GM23338 (cell line): ENCODE measurements around the gene CBFA2T2. TPM values are rescaled to one million over a fixed set of nuclear protein-coding genes. Genes with fewer than 3 reads are reported as not detected.

ENCODE experiments used
- ATAC-seq: fragments of 200-7000 bp; cut with Tn5 transposase; 3 replicates; pipeline ENCODE4 v1.9.1; 2020
- DNase-seq: peaks from one replicate; pipeline ENCODE4 v3.0.0-alpha.2; 2015; ENCODE audit warnings: low spot score
- H2AFZ ChIP-seq: fragments of 200-600 bp; sonication (generic); 2 replicates; pipeline ENCODE4 v1.8.0; 2016; ENCODE audit warnings: antibody characterized with exemption, mild to moderate bottlenecking, moderate library complexity
- H3F3A ChIP-seq: fragments of 200-600 bp; sonication (generic); replicated peaks from 2 replicates; pipeline ENCODE4 v1.8.0; 2017; ENCODE audit warnings: antibody characterized with exemption, mixed run types, low read depth
- H3K27ac ChIP-seq: fragments of 200-600 bp; sonication (generic); 2 replicates; pipeline ENCODE4 v1.6.1; 2016; ENCODE audit warnings: low read depth
- H3K27me3 ChIP-seq: fragments of 200-600 bp; sonication (generic); 2 replicates; pipeline ENCODE4 v1.8.0; 2016; ENCODE audit warnings: mild to moderate bottlenecking, mixed run types, moderate library complexity; ENCODE audit not compliant: insufficient read depth
- H3K36me3 ChIP-seq: fragments of 200-600 bp; sonication (generic); 2 replicates; pipeline ENCODE4 v1.8.0; 2016; ENCODE audit warnings: mild to moderate bottlenecking; ENCODE audit not compliant: insufficient read depth
- H3K4me1 ChIP-seq: fragments of 200-600 bp; sonication (generic); 2 replicates; pipeline ENCODE4 v1.8.0; 2016; ENCODE audit warnings: mild to moderate bottlenecking, moderate library complexity; ENCODE audit not compliant: insufficient read depth
- H3K4me2 ChIP-seq: fragments of 200-600 bp; sonication (generic); 2 replicates; pipeline ENCODE4 v1.7.1; 2017; ENCODE audit warnings: mixed run types
- H3K4me3 ChIP-seq: fragments of 200-600 bp; sonication (generic); 2 replicates; pipeline ENCODE4 v1.6.1; 2016; ENCODE audit warnings: mixed run types
- H3K79me2 ChIP-seq: fragments of 200-600 bp; sonication (generic); replicated peaks from 2 replicates; pipeline ENCODE4 v1.8.0; 2017; ENCODE audit warnings: mild to moderate bottlenecking; ENCODE audit not compliant: insufficient read depth
- H3K9me2 ChIP-seq: fragments of 200-600 bp; sonication (generic); 2 replicates; pipeline ENCODE4 v1.8.0; 2017; ENCODE audit not compliant: insufficient read depth
- H4K20me1 ChIP-seq: fragments of 200-600 bp; sonication (generic); replicated peaks from 2 replicates; pipeline ENCODE4 v1.8.0; 2017; ENCODE audit warnings: mild to moderate bottlenecking; ENCODE audit not compliant: insufficient read depth
- H3K27ac Mint-ChIP-seq: 2 replicates; pipeline ENCODE4 v1.8.0; 2020; ENCODE audit warnings: inconsistent platforms, mild to moderate bottlenecking, moderate library complexity, mixed read lengths
- H3K27me3 Mint-ChIP-seq: 3 replicates; pipeline ENCODE4 v1.8.0; 2022; ENCODE audit warnings: low read depth, mild to moderate bottlenecking, moderate library complexity, mixed read lengths, inconsistent platforms; ENCODE audit not compliant: insufficient read depth, poor library complexity
- H3K36me3 Mint-ChIP-seq: 3 replicates; pipeline ENCODE4 v1.8.0; 2021; ENCODE audit warnings: low read depth, mild to moderate bottlenecking, inconsistent platforms, moderate library complexity, mixed read lengths
- H3K4me1 Mint-ChIP-seq: 3 replicates; pipeline ENCODE4 v1.8.0; 2020; ENCODE audit warnings: mild to moderate bottlenecking, inconsistent platforms, mixed read lengths
- H3K4me3 Mint-ChIP-seq: 3 replicates; pipeline ENCODE4 v1.8.0; 2021; ENCODE audit warnings: moderate library complexity, mild to moderate bottlenecking, inconsistent platforms, mixed read lengths
- H3K9me3 Mint-ChIP-seq: 3 replicates; pipeline ENCODE4 v1.8.0; 2020; ENCODE audit warnings: moderate library complexity, mild to moderate bottlenecking, inconsistent platforms, mixed read lengths
- CREB1 ChIP-seq: fragments of 250-450 bp; sonication (Bioruptor Pico); IDR thresholded peaks from 2 replicates; pipeline ENCODE4 v1.5.0; 2020; ENCODE audit warnings: low read depth, mild to moderate bottlenecking, moderate library complexity
- EZH2 ChIP-seq: fragments of 200-600 bp; sonication (generic); IDR thresholded peaks from one replicate; pipeline ENCODE4 v1.8.0; 2017; ENCODE audit warnings: antibody characterized with exemption, mild to moderate bottlenecking, low read depth; ENCODE audit not compliant: unreplicated experiment
- EZH2phosphoT487 ChIP-seq: fragments of 200-600 bp; sonication (generic); IDR thresholded peaks from one replicate; pipeline ENCODE4 v1.8.1; 2018; ENCODE audit warnings: antibody characterized with exemption; ENCODE audit not compliant: unreplicated experiment
- JUNB ChIP-seq: IDR thresholded peaks from one replicate; pipeline ENCODE4 v1.6.1; 2016; ENCODE audit warnings: antibody characterized with exemption; ENCODE audit not compliant: unreplicated experiment
- NANOG ChIP-seq: IDR thresholded peaks from 2 replicates; pipeline ENCODE4 v1.6.1; 2016; ENCODE audit warnings: antibody characterized with exemption, borderline replicate concordance
- POLR2AphosphoS5 ChIP-seq: IDR thresholded peaks from 2 replicates; pipeline ENCODE4 v1.6.1; 2016; ENCODE audit warnings: antibody characterized with exemption, low read depth
- STAT1 ChIP-seq: IDR thresholded peaks from one replicate; pipeline ENCODE4 v1.6.1; 2016; ENCODE audit warnings: antibody characterized with exemption; ENCODE audit not compliant: unreplicated experiment
- ZNF114 ChIP-seq: fragments of 250-450 bp; sonication (Bioruptor Pico); IDR thresholded peaks from 2 replicates; pipeline ENCODE4 v1.5.0; 2020; ENCODE audit warnings: mild to moderate bottlenecking, moderate library complexity
- polyA plus RNA-seq: library from polyadenylated mRNA; unstranded; fragments of >200 nt; fragmentation: Nextera tagmentation; extraction: Ambion mirVana; gene quantifications from 2 replicates; pipeline ENCODE4 v1.2.1, GENCODE V29; 2016
- total RNA-seq: library from RNA; depleted of rRNA; stranded (reverse); fragments of >200 nt; shearing (Covaris generic); gene quantifications from 2 replicates; pipeline ENCODE4 v1.2.3, GENCODE V29; 2014
- TF ChIP-seq, protein P1 (sequence below), 2 experiments: fragments of 200-600 bp in 1 of 2; sonication (generic) in 1 of 2; conservative IDR thresholded peaks; 2 replicates each; pipeline versions ENCODE4 v1.5.1 to v1.6.1; 2016 to 2017; ENCODE audit warnings: antibody characterized with exemption in 2 of 2, low read depth in 2 of 2, mild to moderate bottlenecking in 2 of 2, moderate library complexity in 1 of 2
- TF ChIP-seq, protein P2 (sequence below): IDR thresholded peaks from 2 replicates; pipeline ENCODE4 v1.6.1; 2016; ENCODE audit warnings: antibody characterized with exemption
- TF ChIP-seq, protein P3 (sequence below): IDR thresholded peaks from one replicate; pipeline ENCODE4 v1.6.1; 2018; ENCODE audit warnings: antibody characterized with exemption; ENCODE audit not compliant: unreplicated experiment

Gene CBFA2T2
- total and polyA plus RNA-seq, 2 experiments from 2014 or later: 12.7 to 15.8 TPM

GRCh38 chr20:33654680-33655161 lies 164.8 kb downstream of the CBFA2T2 start (continued):
- TF ChIP-seq, protein P1, sequence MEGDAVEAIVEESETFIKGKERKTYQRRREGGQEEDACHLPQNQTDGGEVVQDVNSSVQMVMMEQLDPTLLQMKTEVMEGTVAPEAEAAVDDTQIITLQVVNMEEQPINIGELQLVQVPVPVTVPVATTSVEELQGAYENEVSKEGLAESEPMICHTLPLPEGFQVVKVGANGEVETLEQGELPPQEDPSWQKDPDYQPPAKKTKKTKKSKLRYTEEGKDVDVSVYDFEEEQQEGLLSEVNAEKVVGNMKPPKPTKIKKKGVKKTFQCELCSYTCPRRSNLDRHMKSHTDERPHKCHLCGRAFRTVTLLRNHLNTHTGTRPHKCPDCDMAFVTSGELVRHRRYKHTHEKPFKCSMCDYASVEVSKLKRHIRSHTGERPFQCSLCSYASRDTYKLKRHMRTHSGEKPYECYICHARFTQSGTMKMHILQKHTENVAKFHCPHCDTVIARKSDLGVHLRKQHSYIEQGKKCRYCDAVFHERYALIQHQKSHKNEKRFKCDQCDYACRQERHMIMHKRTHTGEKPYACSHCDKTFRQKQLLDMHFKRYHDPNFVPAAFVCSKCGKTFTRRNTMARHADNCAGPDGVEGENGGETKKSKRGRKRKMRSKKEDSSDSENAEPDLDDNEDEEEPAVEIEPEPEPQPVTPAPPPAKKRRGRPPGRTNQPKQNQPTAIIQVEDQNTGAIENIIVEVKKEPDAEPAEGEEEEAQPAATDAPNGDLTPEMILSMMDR (conservative IDR thresholded peaks at IDR 0.05; ENCODE audit: low read depth in 2 of 2): no peak
- TF ChIP-seq EZH2: no peak
- TF ChIP-seq ZNF114 (CRISPR knock-in tag): no peak
- TF ChIP-seq POLR2AphosphoS5: no peak
- TF ChIP-seq EZH2phosphoT487: no peak
- TF ChIP-seq NANOG: no peak
- TF ChIP-seq, protein P2, sequence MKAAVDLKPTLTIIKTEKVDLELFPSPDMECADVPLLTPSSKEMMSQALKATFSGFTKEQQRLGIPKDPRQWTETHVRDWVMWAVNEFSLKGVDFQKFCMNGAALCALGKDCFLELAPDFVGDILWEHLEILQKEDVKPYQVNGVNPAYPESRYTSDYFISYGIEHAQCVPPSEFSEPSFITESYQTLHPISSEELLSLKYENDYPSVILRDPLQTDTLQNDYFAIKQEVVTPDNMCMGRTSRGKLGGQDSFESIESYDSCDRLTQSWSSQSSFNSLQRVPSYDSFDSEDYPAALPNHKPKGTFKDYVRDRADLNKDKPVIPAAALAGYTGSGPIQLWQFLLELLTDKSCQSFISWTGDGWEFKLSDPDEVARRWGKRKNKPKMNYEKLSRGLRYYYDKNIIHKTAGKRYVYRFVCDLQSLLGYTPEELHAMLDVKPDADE: no peak
- TF ChIP-seq, protein P3, sequence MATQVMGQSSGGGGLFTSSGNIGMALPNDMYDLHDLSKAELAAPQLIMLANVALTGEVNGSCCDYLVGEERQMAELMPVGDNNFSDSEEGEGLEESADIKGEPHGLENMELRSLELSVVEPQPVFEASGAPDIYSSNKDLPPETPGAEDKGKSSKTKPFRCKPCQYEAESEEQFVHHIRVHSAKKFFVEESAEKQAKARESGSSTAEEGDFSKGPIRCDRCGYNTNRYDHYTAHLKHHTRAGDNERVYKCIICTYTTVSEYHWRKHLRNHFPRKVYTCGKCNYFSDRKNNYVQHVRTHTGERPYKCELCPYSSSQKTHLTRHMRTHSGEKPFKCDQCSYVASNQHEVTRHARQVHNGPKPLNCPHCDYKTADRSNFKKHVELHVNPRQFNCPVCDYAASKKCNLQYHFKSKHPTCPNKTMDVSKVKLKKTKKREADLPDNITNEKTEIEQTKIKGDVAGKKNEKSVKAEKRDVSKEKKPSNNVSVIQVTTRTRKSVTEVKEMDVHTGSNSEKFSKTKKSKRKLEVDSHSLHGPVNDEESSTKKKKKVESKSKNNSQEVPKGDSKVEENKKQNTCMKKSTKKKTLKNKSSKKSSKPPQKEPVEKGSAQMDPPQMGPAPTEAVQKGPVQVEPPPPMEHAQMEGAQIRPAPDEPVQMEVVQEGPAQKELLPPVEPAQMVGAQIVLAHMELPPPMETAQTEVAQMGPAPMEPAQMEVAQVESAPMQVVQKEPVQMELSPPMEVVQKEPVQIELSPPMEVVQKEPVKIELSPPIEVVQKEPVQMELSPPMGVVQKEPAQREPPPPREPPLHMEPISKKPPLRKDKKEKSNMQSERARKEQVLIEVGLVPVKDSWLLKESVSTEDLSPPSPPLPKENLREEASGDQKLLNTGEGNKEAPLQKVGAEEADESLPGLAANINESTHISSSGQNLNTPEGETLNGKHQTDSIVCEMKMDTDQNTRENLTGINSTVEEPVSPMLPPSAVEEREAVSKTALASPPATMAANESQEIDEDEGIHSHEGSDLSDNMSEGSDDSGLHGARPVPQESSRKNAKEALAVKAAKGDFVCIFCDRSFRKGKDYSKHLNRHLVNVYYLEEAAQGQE: no peak
- no peak for TF ChIP-seq JUNB
- TF ChIP-seq CREB1: no peak

GRCh38 chr20:33655164-33655563 lies 165.3 kb downstream of the CBFA2T2 start:
- ATAC-seq (no peak), DNase-seq (no peak)
- no peak overlapping the region for H2AFZ ChIP-seq
- H3K9me2 ChIP-seq: no peaks in the 10 kb centered on the region
- H3K4me1 Mint-ChIP-seq: peaks cover 16% of the 10 kb centered on the region; the same call in 2 of the 3 replicates
- H3K27ac ChIP-seq: no peak overlapping the region
- H3K27me3 ChIP-seq: no peaks in the 10 kb centered on the region
- H3K4me1 ChIP-seq: no peaks in the 10 kb centered on the region; the same call in 1 of the 2 replicates
- H3K36me3 ChIP-seq: no peaks in the 10 kb centered on the region
- H3K79me2 ChIP-seq: no peaks in the 10 kb centered on the region
- peaks cover 7% of the 10 kb centered on the region for H3K27me3 Mint-ChIP-seq
- no peak overlapping the region for H3K4me2 ChIP-seq
- H3K27ac Mint-ChIP-seq: no peak overlapping the region
- no peak overlapping the region for H3K4me3 ChIP-seq
- no peaks in the 10 kb centered on the region; the same call in 2 of the 3 replicates for H3K9me3 Mint-ChIP-seq
- no peaks in the 10 kb centered on the region for H4K20me1 ChIP-seq
- H3K36me3 Mint-ChIP-seq: no peaks in the 10 kb centered on the region; the same call in 2 of the 3 replicates
- no peaks in the 10 kb centered on the region for H3F3A ChIP-seq
- H3K4me3 Mint-ChIP-seq: no peak overlapping the region
- TF ChIP-seq POLR2AphosphoS5 (no peak), STAT1 (no peak), EZH2phosphoT487 (no peak), EZH2 (no peak), ZNF114 (CRISPR knock-in tag) (no peak), CREB1 (no peak), NANOG (no peak)
- TF ChIP-seq, protein P3: no peak
- TF ChIP-seq, protein P2: no peak
